Dendritic cell treated with granulocyte-macrophage colony-stimulating factor and Interleukin-4, amounts not matched to agents 40 ng/mL and 50 ng/mL, for 4 days (primary cell): ENCODE results near the gene RBFA.
"Not testable (repeated sequence)": the region's sequence is repeated elsewhere in the genome, so short reads cannot be mapped to it uniquely, and the experiment has no call there.

Experiments
- H3K27ac Mint-ChIP-seq: one replicate; pipeline ENCODE4 v1.8.0; 2022; ENCODE audit warnings: mild to moderate bottlenecking, mixed read lengths
- H3K27me3 Mint-ChIP-seq: one replicate; pipeline ENCODE4 v1.8.0; 2022; ENCODE audit warnings: mild to moderate bottlenecking, mixed read lengths
- H3K36me3 Mint-ChIP-seq: one replicate; pipeline ENCODE4 v1.8.0; 2022; ENCODE audit warnings: low read depth, mixed read lengths
- H3K4me1 Mint-ChIP-seq: one replicate; pipeline ENCODE4 v1.8.0; 2022; ENCODE audit warnings: low read depth, mixed read lengths
- H3K4me3 Mint-ChIP-seq: one replicate; pipeline ENCODE4 v1.8.0; 2022; ENCODE audit warnings: mild to moderate bottlenecking, moderate library complexity, mixed read lengths
- H3K9me3 Mint-ChIP-seq: one replicate; pipeline ENCODE4 v1.8.0; 2022; ENCODE audit warnings: mixed read lengths
- intact Hi-C: fragments of 100-400 bp; cut with micrococcal nuclease; formaldehyde crosslinking; loops from one replicate; pipeline ENCODE4 v1.15.0; 2022

RBFA gene

GRCh38 chr18:80034068-80034851, at the start of gene RBFA:
Gene RBFA, plus strand, starts transcription at chr18:80034434. Its CDS starts 62 bp downstream, at chr18:80034496.
- H3K27ac Mint-ChIP-seq: peak within 1 kb of the TSS; percentile 95
- intact Hi-C loops: loop anchor here (1.0 to 5.0 kb wide), 4 partner anchors 46 to 113 kb away; partner anchors contain the start of genes ADNP2 and TXNL4A
- peaks cover 11% of the 10 kb centered on the region for H3K9me3 Mint-ChIP-seq
- peaks cover 29% of the 10 kb centered on the region for H3K36me3 Mint-ChIP-seq
- peaks cover 27% of the 10 kb centered on the region for H3K4me1 Mint-ChIP-seq
- peak within 1 kb of the TSS; percentile 82 for H3K4me3 Mint-ChIP-seq
- peaks cover 1% of the 10 kb centered on the region for H3K27me3 Mint-ChIP-seq

- Mint-ChIP-seq H3K36me3 (peaks cover 39% of the 10 kb centered on the region), H3K4me1 (peaks cover 66% of the 10 kb centered on the region), H3K4me3 (no peak overlapping the region), H3K27ac (no peak overlapping the region), H3K27me3 (no peaks in the 10 kb centered on the region), H3K9me3 (no peaks in the 10 kb centered on the region)
- intact Hi-C loops: loop anchor here (5.0 to 10.0 kb wide), 3 partner anchors 50 to 190 kb away; partner anchors contain the start of gene KCNG2
Measured at GRCh38 chr18:79985172-79985571, 49.1 kb upstream of the RBFA start.

GRCh38 chr18:79986726-79987125, 47.5 kb upstream of the RBFA start:
- Mint-ChIP-seq H3K27ac (peak overlapping the region; percentile 95), H3K4me1 (peaks cover 55% of the 10 kb centered on the region)
- intact Hi-C loops: loop anchor here (5.0 to 10.0 kb wide), 3 partner anchors 52 to 192 kb away; partner anchors contain the start of gene KCNG2

GRCh38 chr18:79987566-79987965, 46.7 kb upstream of the RBFA start:
- intact Hi-C loops: loop anchor here (5.0 to 10.0 kb wide), 3 partner anchors 53 to 193 kb away; partner anchors contain the start of gene KCNG2
- no peaks in the 10 kb centered on the region for H3K9me3 Mint-ChIP-seq
- H3K4me3 Mint-ChIP-seq: peak overlapping the region; percentile 90
- H3K27ac Mint-ChIP-seq: peak overlapping the region; percentile 95
- H3K27me3 Mint-ChIP-seq: no peaks in the 10 kb centered on the region
- H3K4me1 Mint-ChIP-seq: peaks cover 46% of the 10 kb centered on the region
- peaks cover 30% of the 10 kb centered on the region for H3K36me3 Mint-ChIP-seq

More at GRCh38 chr18:79986726-79987125, 47.5 kb upstream of the RBFA start:
- peak overlapping the region; percentile 56 for H3K4me3 Mint-ChIP-seq
- peaks cover 37% of the 10 kb centered on the region for H3K36me3 Mint-ChIP-seq
- H3K9me3 Mint-ChIP-seq: no peaks in the 10 kb centered on the region
- no peaks in the 10 kb centered on the region for H3K27me3 Mint-ChIP-seq

- H3K27me3 Mint-ChIP-seq: no peaks in the 10 kb centered on the region
- peaks cover 41% of the 10 kb centered on the region for H3K4me1 Mint-ChIP-seq
Measured at GRCh38 chr18:79988071-79988450, 46.2 kb upstream of the RBFA start.

GRCh38 chr18:79988451-79989194, 45.6 kb upstream of the RBFA start, which contains the start of gene TXNL4A:
Gene TXNL4A, minus strand, starts transcription at chr18:79988563. Its CDS starts 171 bp downstream, at chr18:79988392.
- no peaks in the 10 kb centered on the region for H3K9me3 Mint-ChIP-seq
- intact Hi-C loops: loop anchor here (1.0 to 10.0 kb wide), 7 partner anchors 37 to 309 kb away; partner anchors contain the start of genes CTDP1, KCNG2, RBFA and SLC66A2
- H3K4me3 Mint-ChIP-seq: peak within 1 kb of the TSS; percentile 90
- H3K27me3 Mint-ChIP-seq: no peaks in the 10 kb centered on the region
- H3K36me3 Mint-ChIP-seq: peaks cover 30% of the 10 kb centered on the region
- H3K4me1 Mint-ChIP-seq: peaks cover 36% of the 10 kb centered on the region
- peak within 1 kb of the TSS; percentile 95 for H3K27ac Mint-ChIP-seq

More at GRCh38 chr18:79988071-79988450, 46.2 kb upstream of the RBFA start:
- peaks cover 30% of the 10 kb centered on the region for H3K36me3 Mint-ChIP-seq
- H3K27ac Mint-ChIP-seq: peak overlapping the region; percentile 95
- H3K9me3 Mint-ChIP-seq: no peaks in the 10 kb centered on the region
- H3K4me3 Mint-ChIP-seq: peak overlapping the region; percentile 90
- intact Hi-C loops: loop anchor here (1.0 to 10.0 kb wide), 7 partner anchors 37 to 309 kb away; partner anchors contain the start of genes CTDP1, KCNG2, RBFA and SLC66A2

GRCh38 chr18:79989195-79989497, 45.1 kb upstream of the RBFA start:
- no peaks in the 10 kb centered on the region for H3K9me3 Mint-ChIP-seq
- peak overlapping the region; percentile 90 for H3K4me3 Mint-ChIP-seq
- peak overlapping the region; percentile 95 for H3K27ac Mint-ChIP-seq
- intact Hi-C loops: loop anchor here (5.0 to 10.0 kb wide), 3 partner anchors 54 to 194 kb away; partner anchors contain the start of gene KCNG2
- no peaks in the 10 kb centered on the region for H3K27me3 Mint-ChIP-seq
- H3K36me3 Mint-ChIP-seq: peaks cover 25% of the 10 kb centered on the region
- peaks cover 31% of the 10 kb centered on the region for H3K4me1 Mint-ChIP-seq

GRCh38 chr18:79991494-79991893, 42.7 kb upstream of the RBFA start:
- intact Hi-C loops: no loop called here
- Mint-ChIP-seq H3K27me3 (no peaks in the 10 kb centered on the region), H3K27ac (no peak overlapping the region), H3K4me1 (peaks cover 13% of the 10 kb centered on the region), H3K9me3 (no peaks in the 10 kb centered on the region), H3K4me3 (no peak overlapping the region), H3K36me3 (peaks cover 5% of the 10 kb centered on the region)

- H3K4me3 Mint-ChIP-seq, H3K27ac Mint-ChIP-seq: not testable (repeated sequence)
Measured at GRCh38 chr18:79999701-80000100, 34.5 kb upstream of the RBFA start.

GRCh38 chr18:80000877-80001276, 33.4 kb upstream of the RBFA start:
- no peak overlapping the region for H3K27ac Mint-ChIP-seq
- H3K36me3 Mint-ChIP-seq: no peaks in the 10 kb centered on the region
- intact Hi-C loops: no loop called here
- H3K4me3 Mint-ChIP-seq: no peak overlapping the region
- H3K4me1 Mint-ChIP-seq: no peaks in the 10 kb centered on the region
- peaks cover 29% of the 10 kb centered on the region for H3K9me3 Mint-ChIP-seq
- no peaks in the 10 kb centered on the region for H3K27me3 Mint-ChIP-seq

More at GRCh38 chr18:79999701-80000100, 34.5 kb upstream of the RBFA start:
- intact Hi-C loops, H3K27me3 Mint-ChIP-seq, H3K36me3 Mint-ChIP-seq, H3K4me1 Mint-ChIP-seq: not testable (repeated sequence)
- peaks cover 29% of the 10 kb centered on the region for H3K9me3 Mint-ChIP-seq

- Mint-ChIP-seq H3K36me3 (no peaks in the 10 kb centered on the region), H3K9me3 (peaks cover 29% of the 10 kb centered on the region), H3K4me1 (no peaks in the 10 kb centered on the region), H3K4me3 (no peak overlapping the region), H3K27ac (no peak overlapping the region), H3K27me3 (no peaks in the 10 kb centered on the region)
- intact Hi-C loops: no loop called here
Measured at GRCh38 chr18:80002468-80002867, 31.8 kb upstream of the RBFA start.

- intact Hi-C loops: no loop called here
- Mint-ChIP-seq H3K27me3 (no peaks in the 10 kb centered on the region), H3K4me3 (no peak overlapping the region), H3K9me3 (peaks cover 45% of the 10 kb centered on the region), H3K36me3 (no peaks in the 10 kb centered on the region), H3K27ac (no peak overlapping the region), H3K4me1 (no peaks in the 10 kb centered on the region)
Measured at GRCh38 chr18:80004600-80005342, 29.5 kb upstream of the RBFA start.

- H3K4me3 Mint-ChIP-seq: no peak overlapping the region
- H3K27me3 Mint-ChIP-seq: no peaks in the 10 kb centered on the region
- intact Hi-C loops: no loop called here
- peaks cover 46% of the 10 kb centered on the region for H3K9me3 Mint-ChIP-seq
- no peak overlapping the region for H3K27ac Mint-ChIP-seq
- no peaks in the 10 kb centered on the region for H3K4me1 Mint-ChIP-seq
- no peaks in the 10 kb centered on the region for H3K36me3 Mint-ChIP-seq
Measured at GRCh38 chr18:80006724-80007123, 27.5 kb upstream of the RBFA start.
